22Rv1 (cell line): ENCODE data around the gene CEL.

Experiments
- CTCF ChIP-seq: fragments of 450-650 bp; IDR thresholded peaks from 2 replicates; pipeline ENCODE4 v1.5.1; 2017; ENCODE audit warnings: mild to moderate bottlenecking
- ZFX ChIP-seq: fragments of 450-650 bp; IDR thresholded peaks from 2 replicates; pipeline ENCODE4 v1.6.1; 2017; ENCODE audit warnings: antibody characterized with exemption, borderline replicate concordance

- TF ChIP-seq CTCF, result no peak
- no peak for TF ChIP-seq ZFX
Observed at GRCh38 chr9:133111808-133112662, 50.3 kb downstream of the CEL start.
